ENCODE results near the gene NELL1.

GRCh38 chr11:21260101-21260500 is 590.7 kb downstream of the NELL1 start:
- TF ChIP-seq, protein P1, sequence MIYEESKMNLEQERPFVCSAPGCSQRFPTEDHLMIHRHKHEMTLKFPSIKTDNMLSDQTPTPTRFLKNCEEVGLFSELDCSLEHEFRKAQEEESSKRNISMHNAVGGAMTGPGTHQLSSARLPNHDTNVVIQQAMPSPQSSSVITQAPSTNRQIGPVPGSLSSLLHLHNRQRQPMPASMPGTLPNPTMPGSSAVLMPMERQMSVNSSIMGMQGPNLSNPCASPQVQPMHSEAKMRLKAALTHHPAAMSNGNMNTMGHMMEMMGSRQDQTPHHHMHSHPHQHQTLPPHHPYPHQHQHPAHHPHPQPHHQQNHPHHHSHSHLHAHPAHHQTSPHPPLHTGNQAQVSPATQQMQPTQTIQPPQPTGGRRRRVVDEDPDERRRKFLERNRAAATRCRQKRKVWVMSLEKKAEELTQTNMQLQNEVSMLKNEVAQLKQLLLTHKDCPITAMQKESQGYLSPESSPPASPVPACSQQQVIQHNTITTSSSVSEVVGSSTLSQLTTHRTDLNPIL (CRISPR knock-in tag; IDR thresholded peaks at IDR 0.05; ENCODE audit: low read depth): no peak
- no peak for TF ChIP-seq ISL1 (CRISPR knock-in tag; IDR thresholded peaks at IDR 0.05)

All from SK-N-SH treated with all-trans-retinoic acid at 6 μM for 48 hours (cell line).